GM12892 (cell line): ENCODE results near the gene SLC38A4.

Source experiments
- DNase-seq: peaks from one replicate; pipeline ENCODE4 v3.0.0; 2011; ENCODE audit not compliant: insufficient read length
- FAIRE-seq: peaks from 2 replicates; lab custom pipeline; 2011; peaks lifted over from hg19 to GRCh38; lab: Jason Lieb, UNC
- POLR2A ChIP-seq: IDR thresholded peaks from 2 replicates; pipeline ENCODE4 v1.6.1; 2011; ENCODE audit warnings: low read depth, low read length, control low read depth
- POLR2AphosphoS5 ChIP-seq: IDR thresholded peaks from 2 replicates; pipeline ENCODE4 v1.6.1; 2011; ENCODE audit warnings: low read depth, low read length, control low read depth
- TAF1 ChIP-seq: IDR thresholded peaks from 2 replicates; pipeline ENCODE4 v1.6.1; 2011; ENCODE audit warnings: low read depth, mild to moderate bottlenecking, control low read depth, low read length, borderline replicate concordance

The SLC38A4 gene

GRCh38 chr12:46722394-46723185, 103.2 kb downstream of the SLC38A4 start:
- TF ChIP-seq POLR2A (no peak), POLR2AphosphoS5 (no peak), TAF1 (no peak)
- FAIRE-seq (no peak), DNase-seq (no peak)

GRCh38 chr12:46718495-46718894, 107.3 kb downstream of the SLC38A4 start:
- no peak for DNase-seq
- TF ChIP-seq POLR2A (no peak), TAF1 (no peak), POLR2AphosphoS5 (no peak)
- no peak for FAIRE-seq

GRCh38 chr12:46717868-46718267, 107.9 kb downstream of the SLC38A4 start:
- FAIRE-seq (no peak), DNase-seq (no peak)
- TF ChIP-seq TAF1: no peak
- no peak for TF ChIP-seq POLR2AphosphoS5
- no peak for TF ChIP-seq POLR2A

GRCh38 chr12:46717159-46717558, 108.6 kb downstream of the SLC38A4 start:
- TF ChIP-seq POLR2A (no peak), POLR2AphosphoS5 (no peak), TAF1 (no peak)
- no peak for DNase-seq

More at GRCh38 chr12:46717159-46717558, 108.6 kb downstream of the SLC38A4 start:
- FAIRE-seq: no peak
